GM12878 (cell line): ENCODE measurements around the gene PRR35. TPM values are rescaled to one million over a fixed set of nuclear protein-coding genes. Genes with fewer than 3 reads are reported as not detected.

Experiments
- ATAC-seq: fragments of 200-7000 bp; cut with Tn5 transposase; 3 replicates; pipeline ENCODE4 v1.9.1; 2020; ENCODE audit warnings: mild to moderate bottlenecking, moderate library complexity
- BruUV-seq: library from RNA; stranded (reverse); fragments of 400-500 nt; replicated peaks from 2 replicates; lab custom pipeline; 2021; lab: Mats Ljungman, UMichigan
- CTCF ChIA-PET: fragments of 300-600 bp; sonication (Branson Sonifier 250); formaldehyde crosslinking; extraction: SDS; loops from one replicate; lab custom pipeline; 2021; ENCODE audit warnings: inconsistent platforms; lab: Yijun Ruan, JAX
- POLR2A ChIA-PET: fragments of 350-600 bp; formaldehyde crosslinking; extraction: SDS; loops from one replicate; lab custom pipeline; 2021; ENCODE audit warnings: inconsistent platforms; lab: Charles Lee
- RAD21 ChIA-PET: fragments of 300-600 bp; sonication (Branson Sonifier 250); formaldehyde crosslinking; loops from one replicate; lab custom pipeline; 2023; ENCODE audit warnings: antibody characterized with exemption; ENCODE audit not compliant: unreplicated experiment; lab: Charles Lee
- SMC1A ChIA-PET: fragments of 300-600 bp; sonication (Branson Sonifier 250); formaldehyde crosslinking; loops from one replicate; lab custom pipeline; 2023; ENCODE audit not compliant: unreplicated experiment, uncharacterized antibody; lab: Charles Lee
- DNase-seq: peaks from one replicate; pipeline ENCODE4 v3.0.0-alpha.2; 2011; ENCODE audit warnings: low read depth, low spot score
- FAIRE-seq: peaks from 3 replicates; lab custom pipeline; 2011; peaks lifted over from hg19 to GRCh38; lab: Jason Lieb, UNC
- H2AFZ ChIP-seq: 2 replicates; pipeline ENCODE4 v1.6.0; 2011; ENCODE audit warnings: low read depth, low read length, control low read depth; ENCODE audit not compliant: control insufficient read depth
- H3K27ac ChIP-seq: 2 replicates; pipeline ENCODE4 v1.5.1; 2011; ENCODE audit warnings: control low read depth; ENCODE audit not compliant: control insufficient read depth, insufficient read depth
- H3K27me3 ChIP-seq, 2 experiments: replicated peaks in 1 of 2; 2 replicates each; pipeline versions ENCODE4 v1.6.0 to v1.6.1; 2011; ENCODE audit warnings: low read length in 1 of 2; ENCODE audit not compliant: control insufficient read depth in 2 of 2, insufficient read depth in 2 of 2
- H3K36me3 ChIP-seq, 2 experiments: 2 replicates each; pipeline ENCODE4 v1.5.1; 2011; ENCODE audit warnings: low read length in 1 of 2; ENCODE audit not compliant: control insufficient read depth in 2 of 2, insufficient read depth in 2 of 2
- H3K4me1 ChIP-seq: 2 replicates; pipeline ENCODE4 v1.6.1; 2011; ENCODE audit warnings: mild to moderate bottlenecking, low read length, moderate library complexity, mixed read lengths; ENCODE audit not compliant: control insufficient read depth, insufficient read depth
- H3K4me2 ChIP-seq: 2 replicates; pipeline ENCODE4 v1.6.0; 2011; ENCODE audit warnings: control low read depth; ENCODE audit not compliant: control insufficient read depth, insufficient read depth
- H3K4me3 ChIP-seq: fragments of 200-600 bp; sonication (generic); 2 replicates; pipeline ENCODE4 v1.5.1; 2016
- H3K79me2 ChIP-seq: 2 replicates; pipeline ENCODE4 v1.6.0; 2011; ENCODE audit warnings: low read length; ENCODE audit not compliant: control insufficient read depth, insufficient read depth
- H3K9ac ChIP-seq: 2 replicates; pipeline ENCODE4 v1.8.0; 2011; ENCODE audit warnings: low read length, control low read depth, mixed read lengths; ENCODE audit not compliant: control insufficient read depth, insufficient read depth
- H3K9me3 ChIP-seq: replicated peaks from 3 replicates; pipeline ENCODE4 v1.5.1; 2011; ENCODE audit warnings: mild to moderate bottlenecking, low read length; ENCODE audit not compliant: control insufficient read depth, insufficient read depth
- H4K20me1 ChIP-seq: 2 replicates; pipeline ENCODE4 v1.6.0; 2011; ENCODE audit not compliant: control insufficient read depth, insufficient read depth
- ASH2L ChIP-seq: fragments of 300-600, 200-600 bp; sonication (generic); IDR thresholded peaks from 2 replicates; pipeline ENCODE4 v1.6.1; 2017; ENCODE audit warnings: low read depth, mild to moderate bottlenecking, borderline replicate concordance
- CEBPB ChIP-seq, 2 experiments: fragments of 150-350 bp in 1 of 2; IDR thresholded peaks; 2 replicates each; pipeline ENCODE4 v1.6.1; 2012 to 2014; ENCODE audit warnings: low read depth in 2 of 2, low read length in 2 of 2, borderline replicate concordance in 1 of 2, inconsistent platforms in 1 of 2
- DPF2 ChIP-seq: fragments of 450-650 bp; IDR thresholded peaks from 2 replicates; pipeline ENCODE4 v1.6.1; 2017; ENCODE audit warnings: mild to moderate bottlenecking
- GABPA ChIP-seq: IDR thresholded peaks from 2 replicates; pipeline ENCODE4 v1.6.1; 2014; ENCODE audit warnings: antibody characterized with exemption, low read depth, mild to moderate bottlenecking, inconsistent platforms
- KDM1A ChIP-seq: fragments of 200-600 bp; sonication (generic); IDR thresholded peaks from 2 replicates; pipeline ENCODE4 v1.6.1; 2016; ENCODE audit warnings: borderline replicate concordance
- MEF2B ChIP-seq: fragments of 450-650 bp; IDR thresholded peaks from 2 replicates; pipeline ENCODE4 v1.6.1; 2018; ENCODE audit warnings: mild to moderate bottlenecking, moderate library complexity; ENCODE audit not compliant: partially characterized antibody, poor library complexity, severe bottlenecking
- NR2C1 ChIP-seq: fragments of 450-650 bp; IDR thresholded peaks from 2 replicates; pipeline ENCODE4 v1.6.1; 2017; ENCODE audit warnings: antibody characterized with exemption, mild to moderate bottlenecking, moderate library complexity
- SMAD5 ChIP-seq: IDR thresholded peaks from 2 replicates; pipeline ENCODE4 v1.6.1; 2016; ENCODE audit warnings: antibody characterized with exemption, low read depth
- SUZ12 ChIP-seq: fragments of 200-600 bp; sonication (generic); IDR thresholded peaks from one replicate; pipeline ENCODE4 v1.6.1; 2018; ENCODE audit warnings: antibody characterized with exemption, mild to moderate bottlenecking; ENCODE audit not compliant: unreplicated experiment
- WGBS: methylation state at CpG from one replicate; pipeline ENCODE4 v1.1.6; 2016; ENCODE audit warnings: low lambda C conversion rate; ENCODE audit not compliant: insufficient replicate concordance, insufficient coverage; ENCODE audit errors: missing lambda C conversion rate; 5-methylcytosine and 5-hydroxymethylcytosine counted together
- in situ Hi-C: fragments of 300-500 bp; cut with MboI; formaldehyde crosslinking; loops from 9 replicates; pipeline ENCODE4 v1.14.3; 2018; ENCODE audit warnings: mixed read lengths
- intact Hi-C: fragments of 100-400 bp; cut with micrococcal nuclease; formaldehyde crosslinking; loops from one replicate; pipeline ENCODE4 v1.14.2; 2022; ENCODE audit not compliant: unreplicated experiment
- polyA plus RNA-seq, 11 experiments: library from polyadenylated mRNA; depleted of rRNA in 4 of 11; unstranded in 6 of 11; stranded (reverse) in 5 of 11; fragments of >200 nt; fragmentation: Nextera tagmentation in 4 of 11; fragmentation: Illumina TruSeq in 1 of 11; extraction: Ambion mirVana in 4 of 11; extraction: Trizol in 1 of 11; gene quantifications; 1 replicate in 1 of 11; 2 replicates in 10 of 11; pipeline versions ENCODE4 v1.2.1 to v1.2.3, GENCODE V29; 2011 to 2016; ENCODE audit warnings: inconsistent platforms in 2 of 11, missing spikeins in 2 of 11, low read depth in 1 of 11
- total RNA-seq, 4 experiments: library from RNA; depleted of rRNA in 3 of 4; stranded (reverse); fragments of >200 nt in 3 of 4; fragmentation: Illumina TruSeq in 1 of 4; extraction: Trizol in 1 of 4; gene quantifications; 2 replicates each; pipeline versions ENCODE4 v1.2.1 to v1.2.3, GENCODE V29; 2013 to 2021
- TF ChIP-seq, protein P1 (sequence below): fragments of 450-650 bp; IDR thresholded peaks from 2 replicates; pipeline ENCODE4 v1.6.1; 2016; ENCODE audit warnings: mild to moderate bottlenecking, moderate library complexity, borderline replicate concordance

The PRR35 gene
- total and polyA plus RNA-seq, 10 of the 15 experiments (the other 5 are each of a cell fraction or from before 2014, with no cell fraction given), result not detected

DNA sequence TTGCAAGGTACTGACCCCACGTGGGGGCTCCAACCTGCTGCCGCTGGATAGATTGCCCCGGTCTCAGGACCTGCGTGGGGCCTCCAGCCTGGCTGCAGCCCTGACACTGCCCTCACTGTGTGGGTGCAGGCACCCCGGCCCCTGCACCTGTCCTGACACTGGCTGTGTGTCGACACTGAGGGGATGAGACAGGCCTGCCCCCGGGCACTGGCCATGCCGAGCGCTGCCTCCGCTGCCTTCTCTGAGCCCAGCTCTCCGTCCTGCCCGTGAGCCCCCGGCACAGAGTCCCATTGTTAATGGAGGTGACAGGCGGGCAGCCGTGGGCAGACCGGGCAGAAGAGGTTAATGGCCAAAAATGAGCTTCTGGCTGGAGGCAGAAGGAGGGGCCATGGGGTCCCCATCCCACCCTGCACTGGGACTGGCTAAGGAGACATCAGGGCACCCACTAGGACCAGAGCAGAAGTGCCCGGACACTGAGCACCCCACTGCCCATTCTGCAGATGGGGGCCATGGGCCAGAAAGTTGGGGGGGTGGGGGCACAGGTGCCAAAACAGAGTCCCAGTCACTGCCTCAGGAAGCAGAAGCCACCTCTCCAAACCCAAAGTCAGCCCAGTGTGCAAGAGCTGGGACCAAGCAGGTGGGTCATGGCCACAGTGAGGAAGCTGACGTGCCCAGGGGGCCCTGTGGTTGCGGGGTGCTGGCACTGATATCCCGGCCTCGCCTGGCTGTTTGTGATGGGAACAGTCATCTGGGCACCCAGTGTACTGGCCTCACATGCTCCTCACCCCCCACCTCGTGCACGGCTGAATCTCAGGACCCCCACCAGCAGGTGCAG, 2.5 kb upstream of the PRR35 start:
- Histone ChIP-seq H3K9me3 (no peaks in the 10 kb centered on the region), H3K79me2 (no peaks in the 10 kb centered on the region), H2AFZ (no peak overlapping the region), H3K4me3 (no peak overlapping the region), H3K4me2 (no peak overlapping the region)
- POLR2A ChIA-PET, result no interaction called here
- DNase-seq, result no peak
- no TSS peak for BruUV-seq
- RAD21 ChIA-PET, result no interaction called here
- intact Hi-C loops, result no loop called here
- TF ChIP-seq KDM1A, result no peak
- TF ChIP-seq NR2C1, result no peak
- no peak for TF ChIP-seq CEBPB (IDR thresholded peaks at IDR 0.05; ENCODE audit: borderline replicate concordance in 1 of 2, low read depth in 2 of 2, low read length in 2 of 2)
- TF ChIP-seq SMAD5, result no peak
- TF ChIP-seq MEF2B, result no peak
- TF ChIP-seq ASH2L, result no peak
- no peak for TF ChIP-seq SUZ12
- TF ChIP-seq, protein P1, sequence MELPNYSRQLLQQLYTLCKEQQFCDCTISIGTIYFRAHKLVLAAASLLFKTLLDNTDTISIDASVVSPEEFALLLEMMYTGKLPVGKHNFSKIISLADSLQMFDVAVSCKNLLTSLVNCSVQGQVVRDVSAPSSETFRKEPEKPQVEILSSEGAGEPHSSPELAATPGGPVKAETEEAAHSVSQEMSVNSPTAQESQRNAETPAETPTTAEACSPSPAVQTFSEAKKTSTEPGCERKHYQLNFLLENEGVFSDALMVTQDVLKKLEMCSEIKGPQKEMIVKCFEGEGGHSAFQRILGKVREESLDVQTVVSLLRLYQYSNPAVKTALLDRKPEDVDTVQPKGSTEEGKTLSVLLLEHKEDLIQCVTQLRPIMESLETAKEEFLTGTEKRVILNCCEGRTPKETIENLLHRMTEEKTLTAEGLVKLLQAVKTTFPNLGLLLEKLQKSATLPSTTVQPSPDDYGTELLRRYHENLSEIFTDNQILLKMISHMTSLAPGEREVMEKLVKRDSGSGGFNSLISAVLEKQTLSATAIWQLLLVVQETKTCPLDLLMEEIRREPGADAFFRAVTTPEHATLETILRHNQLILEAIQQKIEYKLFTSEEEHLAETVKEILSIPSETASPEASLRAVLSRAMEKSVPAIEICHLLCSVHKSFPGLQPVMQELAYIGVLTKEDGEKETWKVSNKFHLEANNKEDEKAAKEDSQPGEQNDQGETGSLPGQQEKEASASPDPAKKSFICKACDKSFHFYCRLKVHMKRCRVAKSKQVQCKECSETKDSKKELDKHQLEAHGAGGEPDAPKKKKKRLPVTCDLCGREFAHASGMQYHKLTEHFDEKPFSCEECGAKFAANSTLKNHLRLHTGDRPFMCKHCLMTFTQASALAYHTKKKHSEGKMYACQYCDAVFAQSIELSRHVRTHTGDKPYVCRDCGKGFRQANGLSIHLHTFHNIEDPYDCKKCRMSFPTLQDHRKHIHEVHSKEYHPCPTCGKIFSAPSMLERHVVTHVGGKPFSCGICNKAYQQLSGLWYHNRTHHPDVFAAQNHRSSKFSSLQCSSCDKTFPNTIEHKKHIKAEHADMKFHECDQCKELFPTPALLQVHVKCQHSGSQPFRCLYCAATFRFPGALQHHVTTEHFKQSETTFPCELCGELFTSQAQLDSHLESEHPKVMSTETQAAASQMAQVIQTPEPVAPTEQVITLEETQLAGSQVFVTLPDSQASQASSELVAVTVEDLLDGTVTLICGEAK, result no peak
- no peak for TF ChIP-seq DPF2
- TF ChIP-seq GABPA, result no peak
- TF ChIP-seq, all 136 proteins: peak for 0
- ChIA-PET SMC1A (no interaction called here), CTCF (no interaction called here)
- Histone ChIP-seq H4K20me1 (no peaks in the 10 kb centered on the region), H3K27ac (no peak overlapping the region), H3K27me3 (peaks cover 4 to 9% of the 10 kb centered on the region in 2 experiments; a peak in 3 of 4 replicates), H3K9ac (no peak overlapping the region), H3K36me3 (peaks cover 0 to 3% of the 10 kb centered on the region in 2 experiments; a peak in 1 of 4 replicates), H3K4me1 (no peaks in the 10 kb centered on the region)
- ATAC-seq (no peak; the same call in 2 of the 3 replicates), FAIRE-seq (no peak)
- in situ Hi-C loops, result no loop called here
- WGBS, result 36% methylated on average over 23 of the region's 23 CpGs
